Kidney glomerular epithelial cell (primary cell): ENCODE results near the gene CALCB.

Source experiments
- DNase-seq: peaks from one replicate; lab custom pipeline; 2025; lab: John Stamatoyannopoulos, UW

The CALCB gene

GRCh38 chr11:15118431-15118830, 45.0 kb downstream of the CALCB start:
- no peak for DNase-seq

GRCh38 chr11:15119352-15119751, 46.0 kb downstream of the CALCB start:
- no peak for DNase-seq

GRCh38 chr11:15119826-15120225, 46.4 kb downstream of the CALCB start:
- no peak for DNase-seq

DNA sequence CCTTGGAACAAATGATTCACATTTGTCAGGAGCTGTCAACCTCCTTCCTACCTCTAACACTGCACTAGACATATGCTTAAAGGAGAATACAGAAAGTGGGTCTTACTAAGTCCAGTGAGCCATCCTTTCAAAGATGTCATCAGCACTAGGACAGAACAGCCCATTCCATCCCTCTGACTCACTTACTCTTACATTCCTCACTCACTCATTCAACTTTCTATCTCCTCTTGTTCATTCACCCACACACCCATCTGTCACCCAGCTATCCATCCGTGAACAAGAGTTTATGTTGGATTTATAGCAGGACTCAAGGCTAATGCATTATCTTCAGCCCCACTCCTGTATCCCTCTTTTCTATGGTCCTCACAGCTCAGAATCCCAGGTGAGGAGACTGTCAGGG, 50.5 kb downstream of the CALCB start:
- DNase-seq: peak; percentile 96

GRCh38 chr11:15124528-15124927, 51.1 kb downstream of the CALCB start:
- DNase-seq: no peak

DNA sequence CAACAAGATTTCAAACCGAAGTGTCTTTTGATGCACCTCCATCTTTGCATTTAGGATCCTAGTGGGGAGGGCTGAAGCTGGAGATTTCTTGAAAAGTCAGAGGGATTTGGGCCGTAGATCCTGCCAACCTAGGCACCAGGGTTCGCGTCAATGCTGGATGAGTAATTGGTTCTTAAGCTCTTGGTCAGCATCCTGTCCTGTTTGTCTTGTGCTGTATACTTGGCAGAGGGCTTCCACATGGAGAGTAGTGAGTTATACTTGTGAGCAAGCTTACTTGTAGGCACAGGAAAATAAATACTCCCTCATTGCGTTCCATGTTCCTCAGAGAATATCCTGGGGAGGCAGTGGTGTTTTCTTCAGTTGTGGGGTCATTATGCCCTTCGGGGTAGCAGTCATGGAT, 53.9 kb downstream of the CALCB start:
- DNase-seq: peak; percentile 13
